DND-41 (cell line): Measurements from ENCODE around the gene PLEKHA6.
A peak's percentile ranks its signal among the peaks of the same experiment; 100 is the strongest.

Experiments used
- ATAC-seq: fragments of 200-7000 bp; cut with Tn5 transposase; 3 replicates; pipeline ENCODE4 v1.9.1; 2021; ENCODE audit warnings: low read depth; ENCODE audit not compliant: insufficient read depth
- DNase-seq: peaks from one replicate; pipeline ENCODE4 v3.0.0-alpha.2; 2020
- H2AFZ ChIP-seq: 2 replicates; pipeline ENCODE4 v1.6.0; 2012; ENCODE audit warnings: low read depth, low read length
- H3K27ac ChIP-seq: 2 replicates; pipeline ENCODE4 v1.5.1; 2012; ENCODE audit warnings: low read length, inconsistent platforms
- H3K27me3 ChIP-seq: fragments of 200-600 bp; sonication (generic); 2 replicates; pipeline ENCODE4 v1.6.0; 2012; ENCODE audit warnings: low read length, mild to moderate bottlenecking, inconsistent platforms; ENCODE audit not compliant: insufficient read depth, poor library complexity
- H3K36me3 ChIP-seq: 2 replicates; pipeline ENCODE4 v1.5.1; 2012; ENCODE audit warnings: low read length, inconsistent platforms; ENCODE audit not compliant: insufficient read depth
- H3K4me1 ChIP-seq: 2 replicates; pipeline ENCODE4 v1.5.1; 2012; ENCODE audit warnings: mild to moderate bottlenecking, low read length; ENCODE audit not compliant: insufficient read depth
- H3K4me2 ChIP-seq: 2 replicates; pipeline ENCODE4 v1.6.0; 2012; ENCODE audit warnings: mild to moderate bottlenecking, moderate library complexity, low read length, inconsistent platforms; ENCODE audit not compliant: insufficient read depth
- H3K4me3 ChIP-seq, 2 experiments: fragments of 200-600 bp in 1 of 2; shearing (Covaris generic) in 1 of 2; 2 replicates each; pipeline ENCODE4 v1.5.1; 2012 to 2016; ENCODE audit warnings: inconsistent platforms in 2 of 2, low read length in 2 of 2, mild to moderate bottlenecking in 2 of 2, low read depth in 1 of 2, moderate library complexity in 1 of 2
- H3K79me2 ChIP-seq: 2 replicates; pipeline ENCODE4 v1.6.0; 2012; ENCODE audit warnings: low read length, inconsistent platforms; ENCODE audit not compliant: insufficient read depth
- H3K9ac ChIP-seq: 2 replicates; pipeline ENCODE4 v1.6.0; 2012; ENCODE audit warnings: low read depth, mild to moderate bottlenecking, inconsistent platforms, low read length, moderate library complexity
- H3K9me3 ChIP-seq: 2 replicates; pipeline ENCODE4 v1.5.1; 2012; ENCODE audit warnings: low read length, moderate library complexity, mild to moderate bottlenecking, inconsistent platforms; ENCODE audit not compliant: insufficient read depth, severe bottlenecking
- H4K20me1 ChIP-seq: 2 replicates; pipeline ENCODE4 v1.6.0; 2012; ENCODE audit warnings: low read length; ENCODE audit not compliant: insufficient read depth
- CTCF ChIP-seq: IDR thresholded peaks from 2 replicates; pipeline ENCODE4 v1.5.1; 2012; ENCODE audit warnings: borderline replicate concordance, low read length, moderate library complexity, mild to moderate bottlenecking; ENCODE audit not compliant: poor library complexity, severe bottlenecking; ENCODE audit errors: extremely low read depth
- EZH2 ChIP-seq: IDR thresholded peaks from 3 replicates; pipeline ENCODE4 v1.6.1; 2012; ENCODE audit warnings: borderline replicate concordance, low read depth, mild to moderate bottlenecking, moderate library complexity, low read length, inconsistent platforms; ENCODE audit not compliant: severe bottlenecking

Gene PLEKHA6

GRCh38 chr1:204258213-204259115, 101.3 kb downstream of the PLEKHA6 start:
- TF ChIP-seq EZH2 (no peak), CTCF (peak; percentile 63)
- no peak overlapping the region for H3K27ac ChIP-seq
- DNase-seq (peak; percentile 12), ATAC-seq (0 out of 3 replicates have a peak, but pooled peaks have one; percentile 42)
- no peak overlapping the region for H3K4me2 ChIP-seq
- H2AFZ ChIP-seq: no peak overlapping the region
- no peaks in the 10 kb centered on the region for H3K36me3 ChIP-seq
- no peaks in the 10 kb centered on the region for H3K9me3 ChIP-seq
- H3K4me3 ChIP-seq: no peak overlapping the region
- H3K4me1 ChIP-seq: no peaks in the 10 kb centered on the region
- peaks cover 6% of the 10 kb centered on the region; the same call in 1 of the 2 replicates for H4K20me1 ChIP-seq
- H3K79me2 ChIP-seq: no peaks in the 10 kb centered on the region
- H3K9ac ChIP-seq: no peak overlapping the region
- H3K27me3 ChIP-seq: peaks cover 13% of the 10 kb centered on the region

GRCh38 chr1:204257446-204257845, 102.3 kb downstream of the PLEKHA6 start:
- peaks cover 6% of the 10 kb centered on the region; the same call in 1 of the 2 replicates for H4K20me1 ChIP-seq

GRCh38 chr1:204256531-204256930, 103.2 kb downstream of the PLEKHA6 start:
- no peak overlapping the region for H2AFZ ChIP-seq
- ATAC-seq: no peak
- no peaks in the 10 kb centered on the region for H3K36me3 ChIP-seq
- no peak overlapping the region for H3K27ac ChIP-seq
- H3K4me1 ChIP-seq: no peaks in the 10 kb centered on the region
- no peaks in the 10 kb centered on the region for H3K79me2 ChIP-seq
- H3K4me3 ChIP-seq: no peak overlapping the region
- no peaks in the 10 kb centered on the region for H3K9me3 ChIP-seq
- H3K4me2 ChIP-seq: no peak overlapping the region
- H3K9ac ChIP-seq: no peak overlapping the region
- peaks cover 13% of the 10 kb centered on the region for H3K27me3 ChIP-seq
- H4K20me1 ChIP-seq: peaks cover 6% of the 10 kb centered on the region; the same call in 1 of the 2 replicates
- no peak for TF ChIP-seq CTCF
- TF ChIP-seq EZH2: no peak
- no peak for DNase-seq

More at GRCh38 chr1:204257446-204257845, 102.3 kb downstream of the PLEKHA6 start:
- no peak for ATAC-seq
- H2AFZ ChIP-seq: no peak overlapping the region
- no peak overlapping the region for H3K4me3 ChIP-seq
- no peak overlapping the region for H3K9ac ChIP-seq
- no peaks in the 10 kb centered on the region for H3K79me2 ChIP-seq
- H3K9me3 ChIP-seq: no peaks in the 10 kb centered on the region
- peaks cover 13% of the 10 kb centered on the region for H3K27me3 ChIP-seq
- H3K27ac ChIP-seq: no peak overlapping the region
- TF ChIP-seq EZH2 (no peak), CTCF (no peak)
- no peaks in the 10 kb centered on the region for H3K4me1 ChIP-seq
- no peak for DNase-seq
- no peak overlapping the region for H3K4me2 ChIP-seq
- H3K36me3 ChIP-seq: no peaks in the 10 kb centered on the region
